Activated T-cell treated with anti-CD3 and anti-CD28 coated beads, Interleukin-2, amount 50 U/mL, for 4 hours (primary cell): ENCODE measurements around the gene ZFHX3. TPM values are rescaled to one million over a fixed set of nuclear protein-coding genes. Genes with fewer than 3 reads are reported as not detected.
"Not testable (repeated sequence)": the region's sequence is repeated elsewhere in the genome, so short reads cannot be mapped to it uniquely, and the experiment has no call there.

ENCODE experiments used
- ATAC-seq, 2 donors: fragments of 200-7000 bp; cut with Tn5 transposase; one replicate each; pipeline ENCODE4 v1.10.0; 2021
- DNase-seq: peaks from one replicate; pipeline ENCODE4 v3.0.0-alpha.2; 2020
- H3K27me3 Mint-ChIP-seq: one replicate; pipeline ENCODE4 v1.8.0; 2021; ENCODE audit warnings: low read depth, mixed read lengths
- H3K36me3 Mint-ChIP-seq: one replicate; pipeline ENCODE4 v1.8.0; 2022; ENCODE audit warnings: mixed read lengths; ENCODE audit not compliant: insufficient read depth
- H3K4me1 Mint-ChIP-seq: one replicate; pipeline ENCODE4 v1.8.0; 2021; ENCODE audit warnings: low read depth, mixed read lengths
- H3K4me3 Mint-ChIP-seq: one replicate; pipeline ENCODE4 v1.8.0; 2021; ENCODE audit warnings: mild to moderate bottlenecking, moderate library complexity, mixed read lengths
- H3K9me3 Mint-ChIP-seq: one replicate; pipeline ENCODE4 v1.8.0; 2021; ENCODE audit warnings: mixed read lengths
- total RNA-seq, 3 donors: library from RNA; stranded (reverse); gene quantifications; one replicate each; pipeline ENCODE4 v1.2.1, GENCODE V29; 2021

The ZFHX3 gene
- total RNA-seq, 3 donors from 2014 or later: 0.29 to 2.5 (median 0.86) TPM

DNA sequence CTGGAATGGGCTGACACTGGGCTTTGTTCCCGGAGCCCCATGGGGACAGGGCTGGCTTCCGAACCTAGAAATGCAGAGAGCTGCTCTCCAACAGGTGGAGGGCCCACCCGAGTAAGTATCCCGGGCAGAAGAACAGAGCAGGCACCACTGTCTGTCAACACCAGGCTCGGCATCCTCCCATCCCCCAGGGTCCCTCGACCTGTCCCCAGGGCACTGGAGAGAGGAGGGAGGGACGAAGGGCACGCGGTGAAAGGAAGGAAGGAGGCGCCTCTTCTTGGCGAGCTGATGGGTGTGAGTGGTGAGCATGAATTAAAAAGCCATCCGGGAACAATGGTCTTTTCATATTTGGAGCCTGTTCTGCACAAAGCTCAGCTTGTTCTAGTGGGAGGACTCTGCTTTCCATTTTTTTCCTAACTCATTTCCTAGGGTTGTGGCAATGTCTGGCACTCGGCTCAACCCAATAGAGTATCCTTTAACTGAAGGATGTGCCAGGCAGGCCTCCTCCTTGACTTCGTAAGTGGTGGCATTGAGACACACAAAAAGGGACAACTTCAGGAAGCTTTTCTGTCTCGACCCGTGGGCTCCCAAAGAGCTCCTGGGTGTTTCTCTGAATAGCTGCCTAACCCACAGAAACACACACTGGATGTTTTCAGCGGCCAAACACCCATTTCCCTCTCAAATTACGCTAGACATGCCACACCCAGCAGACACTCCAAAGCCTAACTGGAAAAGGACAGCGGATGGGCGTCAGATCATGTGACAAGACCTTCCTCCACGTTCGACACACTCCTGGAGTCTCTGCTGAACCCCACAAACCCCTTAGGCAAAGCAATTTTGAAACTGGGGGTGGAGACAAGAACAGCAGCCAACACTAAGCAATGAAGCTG, 47.7 kb downstream of the ZFHX3 start:
- Mint-ChIP-seq H3K9me3 (peaks cover 4% of the 10 kb centered on the region), H3K36me3 (no peaks in the 10 kb centered on the region), H3K4me3 (no peak overlapping the region), H3K4me1 (no peaks in the 10 kb centered on the region), H3K27me3 (no peaks in the 10 kb centered on the region)
- ATAC-seq: no peak
- DNase-seq: no peak

GRCh38 chr16:72999541-73000019, 48.3 kb downstream of the ZFHX3 start:
- DNase-seq (no peak), ATAC-seq (no peak)
- H3K36me3 Mint-ChIP-seq: no peaks in the 10 kb centered on the region
- peaks cover 4% of the 10 kb centered on the region for H3K9me3 Mint-ChIP-seq
- no peak overlapping the region for H3K4me3 Mint-ChIP-seq
- no peaks in the 10 kb centered on the region for H3K27me3 Mint-ChIP-seq
- H3K4me1 Mint-ChIP-seq: no peaks in the 10 kb centered on the region

- DNase-seq: no peak
- Mint-ChIP-seq H3K9me3 (peaks cover 2% of the 10 kb centered on the region), H3K36me3 (no peaks in the 10 kb centered on the region), H3K4me1 (no peaks in the 10 kb centered on the region), H3K4me3 (no peak overlapping the region), H3K27me3 (no peaks in the 10 kb centered on the region)
- no peak for ATAC-seq
Measured at GRCh38 chr16:72997141-72997542, 50.8 kb downstream of the ZFHX3 start.

- H3K4me3 Mint-ChIP-seq: no peak overlapping the region
- no peaks in the 10 kb centered on the region for H3K27me3 Mint-ChIP-seq
- H3K9me3 Mint-ChIP-seq: no peaks in the 10 kb centered on the region
- DNase-seq: no peak
- no peaks in the 10 kb centered on the region for H3K4me1 Mint-ChIP-seq
- ATAC-seq: no peak
- no peaks in the 10 kb centered on the region for H3K36me3 Mint-ChIP-seq
Measured at GRCh38 chr16:72996291-72997062, 51.5 kb downstream of the ZFHX3 start.

GRCh38 chr16:72995882-72996270, 52.1 kb downstream of the ZFHX3 start:
- H3K4me3 Mint-ChIP-seq, DNase-seq, H3K27me3 Mint-ChIP-seq, H3K4me1 Mint-ChIP-seq, H3K36me3 Mint-ChIP-seq, ATAC-seq, H3K9me3 Mint-ChIP-seq: not testable (repeated sequence)

GRCh38 chr16:72995151-72995881, 52.6 kb downstream of the ZFHX3 start:
- no peak for DNase-seq
- H3K36me3 Mint-ChIP-seq: no peaks in the 10 kb centered on the region
- H3K4me3 Mint-ChIP-seq: no peak overlapping the region
- no peaks in the 10 kb centered on the region for H3K4me1 Mint-ChIP-seq
- no peaks in the 10 kb centered on the region for H3K27me3 Mint-ChIP-seq
- H3K9me3 Mint-ChIP-seq: no peaks in the 10 kb centered on the region
- no peak for ATAC-seq

DNA sequence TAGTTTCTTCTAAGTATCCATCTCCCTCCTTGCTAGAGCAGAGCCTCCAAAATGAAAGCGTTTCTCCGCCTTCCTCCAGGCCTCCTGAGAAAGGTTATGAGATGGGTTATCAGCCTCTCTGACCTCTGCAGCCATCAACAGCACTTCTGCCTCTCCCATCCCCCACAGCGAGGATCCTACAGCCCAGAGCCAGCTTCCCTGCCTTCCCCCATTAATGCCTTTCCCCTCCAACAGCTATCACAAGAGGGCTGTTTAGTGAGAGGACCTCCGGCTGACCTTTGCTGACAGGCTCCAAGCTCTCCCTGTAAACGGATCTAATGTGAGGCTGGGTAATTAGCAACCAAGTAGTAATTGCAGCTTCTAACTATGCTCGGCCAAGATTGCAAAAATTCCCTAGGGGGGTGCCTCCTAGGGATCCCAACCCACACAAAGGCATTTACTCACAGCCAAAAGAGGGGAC, 55.8 kb downstream of the ZFHX3 start:
- H3K9me3 Mint-ChIP-seq: no peaks in the 10 kb centered on the region
- peaks cover 2% of the 10 kb centered on the region for H3K4me1 Mint-ChIP-seq
- no peak overlapping the region for H3K4me3 Mint-ChIP-seq
- no peak for DNase-seq
- no peaks in the 10 kb centered on the region for H3K27me3 Mint-ChIP-seq
- H3K36me3 Mint-ChIP-seq: no peaks in the 10 kb centered on the region
- no peak for ATAC-seq

GRCh38 chr16:72991644-72992043, 56.3 kb downstream of the ZFHX3 start:
- Mint-ChIP-seq H3K36me3 (no peaks in the 10 kb centered on the region), H3K4me3 (no peak overlapping the region), H3K27me3 (no peaks in the 10 kb centered on the region), H3K9me3 (no peaks in the 10 kb centered on the region), H3K4me1 (peaks cover 2% of the 10 kb centered on the region)
- DNase-seq: no peak
- no peak for ATAC-seq

DNA sequence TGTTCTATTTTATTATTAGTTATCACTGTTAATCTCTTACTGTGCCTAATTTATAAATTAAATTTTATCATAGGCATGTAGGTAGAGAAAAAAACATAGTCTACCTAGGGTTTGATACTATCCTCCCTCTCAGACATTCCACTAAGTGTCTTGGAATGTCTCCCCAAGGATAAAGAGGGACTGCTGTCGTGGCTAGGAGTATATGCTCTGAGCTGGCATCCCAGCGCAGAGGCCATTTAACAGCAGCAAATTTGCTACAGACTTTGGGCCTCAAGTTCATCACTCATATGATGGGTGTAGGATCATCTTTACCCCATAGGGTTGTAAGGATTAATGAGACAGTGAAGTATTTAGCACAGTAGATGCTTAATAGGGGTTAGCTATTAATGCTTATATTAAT, 56.7 kb downstream of the ZFHX3 start:
- no peak for ATAC-seq
- Mint-ChIP-seq H3K4me3 (no peak overlapping the region), H3K9me3 (no peaks in the 10 kb centered on the region), H3K27me3 (no peaks in the 10 kb centered on the region), H3K4me1 (peaks cover 2% of the 10 kb centered on the region), H3K36me3 (no peaks in the 10 kb centered on the region)
- no peak for DNase-seq

DNA sequence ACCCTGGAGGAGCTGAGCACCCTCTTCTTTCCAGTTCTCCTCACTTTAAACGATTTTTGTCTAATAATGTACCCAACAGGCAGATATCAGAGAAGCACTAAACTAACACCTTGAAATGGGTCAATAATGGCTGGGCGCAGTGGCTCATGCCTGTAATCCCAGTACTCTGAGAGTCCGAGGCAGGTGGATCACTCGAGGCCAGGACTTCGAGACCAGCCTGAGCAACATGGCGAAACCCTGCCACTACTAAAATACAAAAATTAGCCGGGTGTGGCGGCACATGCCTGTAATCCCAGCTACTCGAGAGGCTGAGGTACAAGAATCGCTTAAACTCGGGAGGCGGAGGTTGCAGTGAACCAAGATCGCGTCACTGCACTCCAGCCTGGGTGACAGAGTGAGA, 57.4 kb downstream of the ZFHX3 start:
- Mint-ChIP-seq H3K4me3 (no peak overlapping the region), H3K9me3 (no peaks in the 10 kb centered on the region), H3K27me3 (no peaks in the 10 kb centered on the region), H3K36me3 (no peaks in the 10 kb centered on the region), H3K4me1 (peaks cover 2% of the 10 kb centered on the region)
- ATAC-seq: no peak
- no peak for DNase-seq

GRCh38 chr16:72989579-72990551, 58.1 kb downstream of the ZFHX3 start:
- peak in 1 of 2 donors; percentile 23 for ATAC-seq
- Mint-ChIP-seq H3K4me3 (no peak overlapping the region), H3K27me3 (no peaks in the 10 kb centered on the region)

GRCh38 chr16:72989203-72989578, 58.7 kb downstream of the ZFHX3 start:
- not testable (repeated sequence) for DNase-seq, H3K9me3 Mint-ChIP-seq, H3K4me1 Mint-ChIP-seq, ATAC-seq, H3K27me3 Mint-ChIP-seq, H3K4me3 Mint-ChIP-seq, H3K36me3 Mint-ChIP-seq

More at GRCh38 chr16:72989579-72990551, 58.1 kb downstream of the ZFHX3 start:
- Mint-ChIP-seq H3K9me3 (no peaks in the 10 kb centered on the region), H3K4me1 (peaks cover 2% of the 10 kb centered on the region), H3K36me3 (no peaks in the 10 kb centered on the region)
- DNase-seq: no peak

GRCh38 chr16:72988569-72988968, 59.4 kb downstream of the ZFHX3 start:
- Mint-ChIP-seq H3K4me3 (no peak overlapping the region), H3K4me1 (peaks cover 2% of the 10 kb centered on the region), H3K36me3 (no peaks in the 10 kb centered on the region), H3K9me3 (no peaks in the 10 kb centered on the region), H3K27me3 (no peaks in the 10 kb centered on the region)
- no peak for DNase-seq
- no peak for ATAC-seq
